COR-L47 (cell line): ENCODE results near the gene PSMA6.
"Not testable (repeated sequence)": the region's sequence is repeated elsewhere in the genome, so short reads cannot be mapped to it uniquely, and the experiment has no call there.

Source experiments
- DNase-seq: peaks from one replicate; lab custom pipeline; 2025; lab: John Stamatoyannopoulos, UW

PSMA6 gene

GRCh38 chr14:35292051-35292769 lies at the start of gene PSMA6:
Gene PSMA6, plus strand, starts transcription at chr14:35292382. Its CDS starts 95 bp downstream, at chr14:35292477.
- DNase-seq: peak; percentile 100

GRCh38 chr14:35242599-35243311 lies 49.4 kb upstream of the PSMA6 start:
- DNase-seq: no peak

- no peak for DNase-seq
Measured at GRCh38 chr14:35243956-35244355, 48.2 kb upstream of the PSMA6 start.

- DNase-seq: no peak
Measured at GRCh38 chr14:35244542-35244941, 47.6 kb upstream of the PSMA6 start.

- no peak for DNase-seq
Measured at GRCh38 chr14:35245051-35245450, 47.1 kb upstream of the PSMA6 start.

GRCh38 chr14:35247777-35248475 lies 44.3 kb upstream of the PSMA6 start:
- no peak for DNase-seq

- no peak for DNase-seq
Measured at GRCh38 chr14:35248476-35248788, 43.8 kb upstream of the PSMA6 start.

- no peak for DNase-seq
Measured at GRCh38 chr14:35250319-35250718, 41.9 kb upstream of the PSMA6 start.

- peak; percentile 15 for DNase-seq
Measured at GRCh38 chr14:35252451-35252868, 39.7 kb upstream of the PSMA6 start.

- not testable (repeated sequence) for DNase-seq
Measured at GRCh38 chr14:35253056-35253455, 39.1 kb upstream of the PSMA6 start.

- not testable (repeated sequence) for DNase-seq
Measured at GRCh38 chr14:35254034-35254622, 38.1 kb upstream of the PSMA6 start.

GRCh38 chr14:35254736-35255135 lies 37.4 kb upstream of the PSMA6 start:
- DNase-seq: no peak

- DNase-seq: no peak
Measured at GRCh38 chr14:35255711-35256110, 36.5 kb upstream of the PSMA6 start.

- no peak for DNase-seq
Measured at GRCh38 chr14:35257809-35258208, 34.4 kb upstream of the PSMA6 start.

- no peak for DNase-seq
Measured at GRCh38 chr14:35258420-35258819, 33.8 kb upstream of the PSMA6 start.

- DNase-seq: no peak
Measured at GRCh38 chr14:35261774-35262173, 30.4 kb upstream of the PSMA6 start.

GRCh38 chr14:35262436-35262835 lies 29.7 kb upstream of the PSMA6 start:
- DNase-seq: no peak

GRCh38 chr14:35268946-35269345 lies 23.2 kb upstream of the PSMA6 start:
- no peak for DNase-seq

GRCh38 chr14:35274805-35275204 lies 17.4 kb upstream of the PSMA6 start:
- DNase-seq: no peak

- peak; percentile 9 for DNase-seq
Measured at GRCh38 chr14:35277179-35277578, 15.0 kb upstream of the PSMA6 start.

- DNase-seq: no peak
Measured at GRCh38 chr14:35279369-35279768, 12.8 kb upstream of the PSMA6 start.

- no peak for DNase-seq
Measured at GRCh38 chr14:35281341-35281740, 10.8 kb upstream of the PSMA6 start.

GRCh38 chr14:35284506-35284905 lies 7.7 kb upstream of the PSMA6 start:
- DNase-seq: no peak
